Large intestine (tissue), 12 donors: ENCODE measurements around the gene ZNF586. TPM values are rescaled to one million over a fixed set of nuclear protein-coding genes. Genes with fewer than 3 reads are reported as not detected.
A peak's percentile ranks its signal among the peaks of the same experiment; 100 is the strongest.
"Not testable (repeated sequence)": the region's sequence is repeated elsewhere in the genome, so short reads cannot be mapped to it uniquely, and the experiment has no call there.

ENCODE experiments used
- DNase-seq, 2 donors: peaks; one replicate each; pipeline versions ENCODE4 v3.0.0 to v3.0.0-alpha.2; 2013
- H3K27ac ChIP-seq: one replicate; pipeline ENCODE4 v1.5.1; 2013; ENCODE audit warnings: low read length
- H3K27me3 ChIP-seq: 2 replicates; pipeline ENCODE4 v1.6.1; 2013; ENCODE audit warnings: low read length; ENCODE audit not compliant: control insufficient read depth, insufficient read depth
- H3K36me3 ChIP-seq: 2 replicates; pipeline ENCODE4 v1.6.1; 2013; ENCODE audit warnings: low read length; ENCODE audit not compliant: control insufficient read depth, insufficient read depth
- H3K4me1 ChIP-seq: one replicate; pipeline ENCODE4 v1.6.1; 2013; ENCODE audit warnings: low read length; ENCODE audit not compliant: control insufficient read depth, insufficient read depth
- H3K4me3 ChIP-seq: one replicate; pipeline ENCODE4 v1.5.1; 2013; ENCODE audit warnings: low read length
- H3K9me3 ChIP-seq: one replicate; pipeline ENCODE4 v1.6.1; 2013; ENCODE audit warnings: mild to moderate bottlenecking, low read depth, low read length, moderate library complexity; ENCODE audit not compliant: control insufficient read depth
- WGBS: methylation state at CpG from one replicate; pipeline ENCODE4 v1.1.5; 2013; ENCODE audit warnings: low lambda C conversion rate; ENCODE audit not compliant: insufficient coverage; 5-methylcytosine and 5-hydroxymethylcytosine counted together
- long read RNA-seq, 11 donors: transcript quantifications; one replicate each; lab custom pipeline, GENCODE V29; 2026
- polyA plus RNA-seq: library from polyadenylated mRNA; unstranded; fragments of 120-200 nt; gene quantifications from one replicate; pipeline ENCODE4 v1.2.1, GENCODE V29; 2013

Gene ZNF586
- 18.6 TPM for polyA plus RNA-seq
- long read RNA-seq, donor 1, partial matches to known transcripts: 5 of 6 reads
- long read RNA-seq, donor 1, other reads (novel, unspliced or antisense): 0 of 6 reads
- long read RNA-seq, donor 2, partial matches to known transcripts: 33 of 34 reads
- long read RNA-seq, donor 2, other reads (novel, unspliced or antisense): 0 of 34 reads
- long read RNA-seq, donor 3, transcript ZNF586-203 (3 exons, 2,163 nt): major isoform, 5 of 9 reads
- long read RNA-seq, donor 3, partial matches to known transcripts: 0 of 9 reads
- long read RNA-seq, donor 3, other reads (novel, unspliced or antisense): 0 of 9 reads
- long read RNA-seq, donor 4: 0 reads
- long read RNA-seq, donor 5: 0 reads
- long read RNA-seq, donor 6, partial matches to known transcripts: 6 of 6 reads
- long read RNA-seq, donor 6, other reads (novel, unspliced or antisense): 0 of 6 reads
- long read RNA-seq, donor 7, partial matches to known transcripts: 6 of 7 reads
- long read RNA-seq, donor 7, other reads (novel, unspliced or antisense): 0 of 7 reads
- long read RNA-seq, donor 8, partial matches to known transcripts: 0 of 19 reads
- long read RNA-seq, donor 8, other reads (novel, unspliced or antisense): 16 of 19 reads
- long read RNA-seq, donor 9, partial matches to known transcripts: 0 of 6 reads
- long read RNA-seq, donor 9, other reads (novel, unspliced or antisense): 5 of 6 reads
- long read RNA-seq, donor 10, partial matches to known transcripts: 5 of 6 reads
- long read RNA-seq, donor 10, other reads (novel, unspliced or antisense): 0 of 6 reads
- long read RNA-seq, donor 11, partial matches to known transcripts: 0 of 1 reads
- long read RNA-seq, donor 11, other reads (novel, unspliced or antisense): 0 of 1 reads

GRCh38 chr19:57769345-57770131, at the start of gene ZNF586:
Gene ZNF586 (plus strand): TSS chr19:57769676. CDS start chr19:57769843, 167 bp downstream.
- Histone ChIP-seq H3K36me3 (peaks cover 29% of the 10 kb centered on the region), H3K27ac (peak within 1 kb of the TSS; percentile 72), H3K27me3 (no peaks in the 10 kb centered on the region), H3K9me3 (peaks cover 22% of the 10 kb centered on the region), H3K4me3 (peak within 1 kb of the TSS; percentile 77), H3K4me1 (peaks cover 6% of the 10 kb centered on the region)
- DNase-seq: peak; percentile 89 to 93
- WGBS: no CpG with 5 or more reads among the region's 61 CpGs

- Histone ChIP-seq H3K4me3 (no peak overlapping the region), H3K36me3 (peaks cover 44% of the 10 kb centered on the region), H3K27me3 (no peaks in the 10 kb centered on the region), H3K27ac (no peak overlapping the region), H3K9me3 (peaks cover 39% of the 10 kb centered on the region), H3K4me1 (no peaks in the 10 kb centered on the region)
- DNase-seq: no peak
- no CpG with 5 or more reads among the region's 4 CpGs for WGBS
Measured at GRCh38 chr19:57719901-57720519, 49.5 kb upstream of the ZNF586 start.

GRCh38 chr19:57720878-57721277, 48.6 kb upstream of the ZNF586 start:
- Histone ChIP-seq H3K9me3 (peaks cover 44% of the 10 kb centered on the region), H3K36me3 (peaks cover 44% of the 10 kb centered on the region), H3K27ac (no peak overlapping the region), H3K27me3 (no peaks in the 10 kb centered on the region), H3K4me1 (no peaks in the 10 kb centered on the region), H3K4me3 (no peak overlapping the region)
- 100% methylated on average over 1 of the region's 10 CpGs for WGBS
- no peak for DNase-seq

- not testable (repeated sequence) for H3K27me3 ChIP-seq, H3K4me3 ChIP-seq, H3K4me1 ChIP-seq, H3K36me3 ChIP-seq, H3K9me3 ChIP-seq, H3K27ac ChIP-seq
- no CpG with 5 or more reads among the region's 10 CpGs for WGBS
- DNase-seq: peak; percentile 17 to 46
Measured at GRCh38 chr19:57738320-57738719, 31.2 kb upstream of the ZNF586 start.

GRCh38 chr19:57738770-57739169, 30.7 kb upstream of the ZNF586 start:
- H3K27ac ChIP-seq, H3K27me3 ChIP-seq, H3K36me3 ChIP-seq, H3K4me1 ChIP-seq, H3K9me3 ChIP-seq, H3K4me3 ChIP-seq, DNase-seq: not testable (repeated sequence)
- no CpG with 5 or more reads among the region's 7 CpGs for WGBS

- WGBS: no CpG with 5 or more reads among the region's 51 CpGs
- H3K27me3 ChIP-seq: no peaks in the 10 kb centered on the region
- peaks cover 5% of the 10 kb centered on the region for H3K4me1 ChIP-seq
- H3K9me3 ChIP-seq: peaks cover 33% of the 10 kb centered on the region
- H3K36me3 ChIP-seq: peaks cover 33% of the 10 kb centered on the region
- H3K27ac ChIP-seq: peak within 1 kb of the TSS; percentile 71
- peak; percentile 89 to 94 for DNase-seq
- peak within 1 kb of the TSS; percentile 95 for H3K4me3 ChIP-seq
Measured at GRCh38 chr19:57746580-57747471, 22.6 kb upstream of the ZNF586 start, which contains the start of gene ZNF776. Gene ZNF776 (plus strand): TSS chr19:57746815. CDS start chr19:57747059, 244 bp downstream.

GRCh38 chr19:57747472-57747807, 22.0 kb upstream of the ZNF586 start:
- Histone ChIP-seq H3K27me3 (no peaks in the 10 kb centered on the region), H3K4me3 (peak overlapping the region; percentile 95), H3K4me1 (peaks cover 5% of the 10 kb centered on the region), H3K27ac (peak overlapping the region; percentile 71), H3K9me3 (peaks cover 39% of the 10 kb centered on the region), H3K36me3 (peaks cover 39% of the 10 kb centered on the region)
- no peak for DNase-seq
- WGBS: no CpG with 5 or more reads among the region's 6 CpGs

GRCh38 chr19:57748029-57748428, 21.4 kb upstream of the ZNF586 start:
- peaks cover 41% of the 10 kb centered on the region for H3K9me3 ChIP-seq
- 100% methylated on average over 1 of the region's 3 CpGs for WGBS

GRCh38 chr19:57754091-57754673, 15.3 kb upstream of the ZNF586 start:
- Histone ChIP-seq H3K36me3 (peaks cover 94% of the 10 kb centered on the region), H3K4me3 (no peak overlapping the region), H3K27me3 (no peaks in the 10 kb centered on the region), H3K4me1 (no peaks in the 10 kb centered on the region), H3K27ac (no peak overlapping the region), H3K9me3 (peaks cover 38% of the 10 kb centered on the region)
- no peak for DNase-seq
- WGBS: 100% methylated on average over 2 of the region's 10 CpGs

More at GRCh38 chr19:57748029-57748428, 21.4 kb upstream of the ZNF586 start:
- DNase-seq: no peak
- Histone ChIP-seq H3K36me3 (peaks cover 45% of the 10 kb centered on the region), H3K4me1 (peaks cover 5% of the 10 kb centered on the region), H3K27me3 (no peaks in the 10 kb centered on the region), H3K4me3 (peak overlapping the region; percentile 95), H3K27ac (no peak overlapping the region)
